GM21717 (cell line): ENCODE measurements around the gene HTT.
"Not testable (repeated sequence)": the region's sequence is repeated elsewhere in the genome, so short reads cannot be mapped to it uniquely, and the experiment has no call there.

Experiments used
- ATAC-seq: cut with Tn5 transposase; IDR thresholded peaks from one replicate; pipeline ENCODE4 v1.9.1; 2021; ENCODE audit warnings: mild to moderate bottlenecking, moderate library complexity; ENCODE audit not compliant: unreplicated experiment

Gene HTT

GRCh38 chr4:3161044-3161443, 86.6 kb downstream of the HTT start:
- ATAC-seq: not testable (repeated sequence)

- not testable (repeated sequence) for ATAC-seq
These were observed 92.0 kb downstream of the HTT start for GRCh38 chr4:3166434-3166833.

GRCh38 chr4:3168029-3168428, 93.5 kb downstream of the HTT start:
- no peak for ATAC-seq

- ATAC-seq: no peak
These were observed 100.2 kb downstream of the HTT start for GRCh38 chr4:3174371-3175338.

DNA sequence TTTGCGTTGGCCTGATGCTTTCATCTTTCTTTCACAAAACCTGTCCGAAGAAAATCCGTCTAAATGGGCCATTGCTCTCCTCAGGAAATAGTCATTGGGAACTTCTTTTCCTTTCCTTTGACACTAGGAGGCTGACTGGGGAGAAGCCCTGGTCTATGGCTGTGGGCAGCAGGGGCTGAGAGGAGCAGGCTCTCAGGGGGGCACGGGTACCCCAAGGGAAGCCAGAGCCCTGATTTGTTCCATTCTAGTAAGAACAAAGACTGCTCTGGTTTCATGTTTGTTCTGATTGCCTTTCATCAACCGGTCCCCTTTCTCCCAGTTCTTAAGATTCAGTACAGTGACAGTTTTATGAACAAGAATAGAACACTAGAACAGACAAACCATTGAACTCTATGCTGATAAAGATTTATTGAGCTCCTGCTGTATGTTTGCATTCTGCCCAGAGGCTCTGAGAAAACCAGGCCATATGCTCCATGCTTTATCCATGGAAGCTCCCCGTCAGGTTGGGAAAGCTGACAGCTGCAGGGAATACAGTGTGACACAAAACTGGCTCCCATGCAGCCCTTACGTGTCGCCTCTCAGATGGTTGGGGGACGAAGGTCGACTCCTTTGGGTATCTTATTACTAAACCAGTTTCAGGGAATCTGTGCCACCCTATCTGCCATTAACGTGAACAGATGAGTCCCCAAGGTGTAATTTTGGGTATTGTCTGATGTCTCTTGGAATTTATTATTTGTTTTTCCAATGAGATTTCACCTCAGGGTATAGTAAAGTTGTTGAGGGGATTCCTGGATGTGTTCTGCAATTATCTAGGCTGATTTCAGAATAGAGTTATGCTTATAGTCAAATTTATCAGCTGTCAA, 102.1 kb downstream of the HTT start:
- ATAC-seq: no peak

- no peak for ATAC-seq
These were observed 102.9 kb downstream of the HTT start for GRCh38 chr4:3177426-3177825.

GRCh38 chr4:3177905-3178304, 103.4 kb downstream of the HTT start:
- ATAC-seq: no peak

DNA sequence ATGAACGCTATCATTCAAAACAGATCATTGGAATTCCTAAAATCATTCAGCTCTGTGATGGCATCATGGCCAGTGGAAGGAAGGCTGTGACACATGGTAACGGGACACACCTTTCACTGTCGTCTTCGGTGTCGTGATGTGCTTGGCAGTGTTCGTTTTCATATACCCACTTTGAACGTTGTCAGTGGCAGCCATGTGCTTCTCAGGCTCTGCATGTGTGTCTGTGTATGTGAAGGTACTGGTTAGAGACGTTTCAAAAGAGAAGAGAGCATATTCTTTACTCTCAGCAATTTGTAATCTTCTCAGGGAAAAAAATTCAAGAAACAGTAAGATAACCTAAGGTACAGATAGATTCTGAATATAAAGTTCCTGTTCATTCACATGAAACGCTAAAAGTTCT, 103.9 kb downstream of the HTT start:
- no peak for ATAC-seq

DNA sequence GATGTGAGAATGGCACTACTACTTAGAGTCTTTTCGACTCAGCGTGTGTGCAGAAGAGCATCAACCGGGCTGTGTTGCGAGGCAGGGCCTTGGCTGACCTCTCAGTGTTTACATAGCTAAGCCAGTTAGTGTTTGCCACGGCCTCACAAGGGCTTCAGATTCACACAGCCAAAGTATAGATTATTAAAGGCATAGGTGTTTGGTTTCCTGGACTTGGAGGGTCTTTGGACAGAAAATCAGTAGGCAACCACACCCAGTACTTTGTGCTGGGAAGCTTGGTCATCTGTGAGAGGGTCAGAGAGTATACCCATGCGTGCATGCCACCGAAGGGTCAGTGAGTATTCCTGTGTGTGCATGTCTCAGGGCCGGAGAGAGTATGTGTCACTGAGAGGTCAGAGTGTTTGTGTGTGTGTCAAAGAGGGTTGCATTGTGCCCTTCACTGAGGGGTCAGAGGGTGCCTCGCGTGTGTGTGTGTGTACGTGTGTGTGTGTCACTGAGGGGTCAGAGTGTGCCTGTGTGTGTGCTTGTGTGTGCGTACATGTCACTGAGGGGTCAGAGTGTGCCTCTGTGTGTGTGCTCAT, 104.7 kb downstream of the HTT start:
- no peak for ATAC-seq

DNA sequence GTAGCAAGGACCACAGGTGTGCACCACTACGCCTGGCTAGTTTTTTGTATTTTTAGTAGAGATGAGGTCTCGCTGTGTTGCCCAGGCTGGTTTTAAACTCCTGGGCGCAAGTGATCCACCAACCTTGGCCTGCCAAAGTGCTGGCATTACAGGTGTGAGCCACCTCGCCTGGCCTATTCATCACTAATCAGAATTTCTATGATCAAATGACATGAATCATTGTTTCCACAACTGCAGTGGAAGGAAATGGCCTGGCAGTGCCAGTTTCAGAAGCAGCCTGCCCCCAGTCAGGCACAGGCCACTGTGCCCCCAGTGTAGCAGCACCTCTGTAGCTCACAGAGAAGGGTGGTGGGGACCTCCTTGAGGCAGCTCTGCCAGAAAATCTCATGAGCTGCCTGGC, 108.5 kb downstream of the HTT start:
- no peak for ATAC-seq

DNA sequence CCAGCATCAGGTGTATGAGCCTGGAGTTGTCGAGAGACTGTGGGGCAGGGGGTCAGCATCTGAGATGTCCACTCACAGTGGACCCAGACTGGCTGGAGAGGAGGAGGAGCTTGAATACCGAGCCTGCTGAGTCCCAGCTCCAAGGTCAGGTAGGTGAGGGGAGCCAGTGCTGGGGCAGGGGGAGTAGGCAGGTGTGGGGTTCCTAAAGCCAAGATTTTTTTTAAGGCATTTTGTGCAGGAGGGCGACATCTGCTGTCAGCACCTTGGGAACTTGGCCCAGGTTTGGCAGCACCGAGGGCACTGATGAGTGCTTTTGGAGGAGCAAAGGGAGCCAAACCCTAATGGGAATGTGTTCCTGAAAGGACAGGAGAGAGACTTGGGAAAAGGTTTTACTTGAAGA, 110.2 kb downstream of the HTT start:
- no peak for ATAC-seq

DNA sequence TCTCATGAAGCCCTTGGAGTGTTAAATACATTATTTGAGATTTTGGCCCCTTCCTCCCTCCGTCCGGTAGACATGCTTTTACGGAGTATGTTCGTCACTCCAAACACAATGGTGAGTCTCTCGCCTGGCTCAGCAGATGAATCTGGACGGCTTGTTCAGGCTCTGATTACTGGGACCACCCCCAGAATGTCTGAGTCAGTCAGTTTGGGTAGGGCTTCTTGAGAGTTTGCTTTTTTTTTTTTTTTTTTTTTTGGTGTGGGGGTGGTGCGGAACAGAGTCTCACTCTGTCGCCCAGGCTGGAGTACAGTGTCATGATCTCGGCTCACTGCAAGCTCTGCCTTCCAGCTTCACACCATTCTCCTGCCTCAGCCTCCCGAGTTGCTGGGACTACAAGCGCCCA, 112.1 kb downstream of the HTT start:
- ATAC-seq: no peak

DNA sequence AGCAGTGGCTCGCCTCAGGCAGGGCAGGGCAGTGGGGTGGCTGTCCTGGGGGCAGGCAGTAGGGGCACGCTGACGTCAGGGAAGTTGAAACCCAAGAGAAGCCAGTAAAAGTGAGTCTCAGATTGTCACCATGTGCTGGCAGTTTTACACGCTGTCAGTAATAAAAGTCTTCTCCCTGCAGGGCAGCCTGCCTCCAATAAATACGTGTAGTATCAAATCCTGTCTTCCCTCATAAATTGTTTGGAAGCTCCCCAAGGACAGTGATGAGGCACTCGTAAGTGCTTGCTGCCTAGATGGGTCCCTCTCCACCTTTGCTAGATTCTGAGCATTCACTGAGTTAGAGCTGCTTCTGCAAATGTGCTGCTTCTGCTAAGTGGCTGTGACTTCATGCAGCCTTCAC, 113.6 kb downstream of the HTT start:
- no peak for ATAC-seq

GRCh38 chr4:3189459-3189858, 115.0 kb downstream of the HTT start:
- ATAC-seq: no peak

- no peak for ATAC-seq
These were observed 116.1 kb downstream of the HTT start for GRCh38 chr4:3190549-3190948.

- no peak for ATAC-seq
These were observed 117.7 kb downstream of the HTT start for GRCh38 chr4:3192188-3192587.

DNA sequence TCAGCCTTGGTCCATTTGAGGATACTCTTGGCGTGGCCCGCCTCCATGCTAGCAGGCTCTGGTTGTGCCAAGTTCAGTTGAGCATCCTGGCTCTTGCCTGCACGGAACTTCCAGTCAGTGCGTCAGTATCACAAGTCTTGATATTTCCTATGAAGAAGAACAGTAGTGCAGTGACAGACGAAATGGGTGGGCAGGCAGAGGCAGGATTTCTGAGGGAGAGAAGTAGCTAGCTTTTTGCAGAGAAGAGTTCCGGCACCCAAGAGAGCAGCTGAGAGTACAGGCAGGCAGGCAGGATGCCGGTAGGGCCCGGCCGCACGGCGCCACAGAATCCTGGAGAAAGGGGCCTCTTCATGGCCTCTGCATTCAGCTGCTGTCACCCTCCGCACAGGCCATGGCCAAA, 118.3 kb downstream of the HTT start:
- no peak for ATAC-seq

- no peak for ATAC-seq
These were observed 119.2 kb downstream of the HTT start for GRCh38 chr4:3193531-3194203.

GRCh38 chr4:3196670-3197359, 122.3 kb downstream of the HTT start:
- no peak for ATAC-seq

DNA sequence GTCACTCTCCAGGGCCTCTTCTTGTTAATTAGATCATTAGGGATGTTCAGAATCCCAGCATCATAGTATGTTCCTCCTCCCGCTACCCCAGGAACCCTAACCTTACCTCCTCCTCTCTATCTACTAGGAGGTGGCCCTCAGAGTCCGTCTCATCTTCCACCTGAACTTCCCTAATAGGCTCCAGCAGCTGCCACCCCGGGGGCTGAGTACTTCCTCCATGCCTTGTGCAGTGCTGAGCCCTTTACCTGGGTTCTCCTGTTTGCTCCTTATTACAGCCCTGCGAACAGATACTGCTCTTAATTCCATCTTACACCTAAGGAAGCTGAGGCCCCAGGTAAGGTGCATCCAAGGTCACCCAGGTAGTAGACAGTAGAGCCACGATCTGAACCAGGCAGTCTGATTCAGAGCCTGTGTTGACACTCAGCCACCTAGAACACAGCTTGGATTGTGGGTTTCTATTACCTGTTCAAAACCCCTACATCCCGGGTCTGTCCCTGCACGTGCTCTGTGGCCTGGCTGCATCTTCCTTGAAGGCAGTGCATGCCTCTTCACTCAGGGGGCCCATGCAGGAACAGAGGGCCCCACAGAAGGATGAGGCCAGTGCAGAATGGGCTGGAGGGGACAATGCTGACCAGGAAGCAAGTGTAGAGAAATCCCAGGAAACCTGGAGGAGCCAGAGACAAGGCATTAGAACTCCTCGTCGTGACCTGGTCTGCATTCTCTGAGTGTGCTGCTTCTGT, 123.1 kb downstream of the HTT start:
- ATAC-seq: no peak
